Inflammatory macrophage (primary cell): ENCODE results near the gene ARHGAP1.

Experiments used
- DNase-seq, 2 donors: peaks; one replicate each; pipeline ENCODE4 v3.0.0-alpha.2; 2020 to 2022

Gene ARHGAP1

DNA sequence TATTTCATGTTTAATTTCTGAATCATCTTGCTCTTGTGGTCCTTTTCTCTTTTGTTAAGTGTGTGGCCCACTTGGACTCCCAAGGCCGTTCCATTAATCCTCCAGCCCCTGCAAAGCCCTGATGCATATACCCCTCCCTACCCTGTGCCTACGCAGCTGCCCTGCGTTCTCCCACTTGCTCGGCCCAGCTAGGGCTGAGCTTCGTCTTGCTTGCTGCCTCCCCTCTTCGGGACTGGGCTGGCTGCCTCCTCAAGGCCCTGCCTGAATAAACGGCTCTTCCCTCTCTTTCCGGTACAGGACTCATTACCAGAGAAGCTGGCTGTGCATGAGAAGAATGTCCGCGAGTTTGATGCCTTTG is 28.5 kb downstream of the ARHGAP1 start:
- DNase-seq = no peak

DNA sequence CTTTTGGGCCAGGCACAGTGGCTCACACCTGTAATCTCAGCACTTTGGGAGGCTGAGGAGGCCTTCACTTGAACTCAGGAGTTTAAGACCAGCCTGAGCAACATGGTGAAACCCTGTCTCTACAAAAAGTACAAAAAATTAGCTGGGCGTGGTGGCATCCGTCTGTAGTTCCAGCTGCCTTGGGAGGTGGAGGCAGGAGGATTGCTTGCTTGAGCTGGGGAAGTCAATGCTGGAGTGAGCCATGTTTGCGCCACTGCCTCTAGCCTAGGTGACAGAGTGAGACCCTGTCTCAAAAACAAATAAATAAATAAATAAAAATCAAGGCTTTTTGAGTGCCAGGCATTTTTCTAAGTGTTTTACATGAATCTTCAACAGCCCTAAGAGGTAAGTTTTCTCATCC is 29.9 kb downstream of the ARHGAP1 start:
- DNase-seq = peak in 1 of 2 donors; percentile 3

DNA sequence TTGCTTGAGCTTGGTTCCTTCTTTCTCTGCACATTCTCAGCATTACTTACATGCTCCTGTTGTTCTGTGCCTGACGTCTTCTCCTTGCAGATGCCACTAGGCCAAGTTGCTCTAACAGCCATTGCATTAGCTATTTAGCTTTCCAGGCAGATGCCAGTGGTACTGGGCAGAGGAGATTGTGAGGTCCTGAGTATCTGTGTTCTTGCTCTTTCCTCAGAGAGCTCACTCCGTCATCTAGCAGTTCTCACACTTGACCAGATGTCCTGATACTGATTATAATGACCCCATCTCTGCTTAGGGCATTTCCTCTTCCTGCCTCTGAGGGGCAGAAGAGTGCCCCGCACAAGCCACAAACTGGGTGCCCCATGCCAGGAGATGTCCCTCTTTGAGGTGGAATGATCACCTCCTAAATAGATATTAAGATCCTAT is 30.7 kb downstream of the ARHGAP1 start:
- peak; percentile 26 to 40 for DNase-seq

- DNase-seq = no peak
Observed at GRCh38 chr11:46668480-46669085, 31.8 kb downstream of the ARHGAP1 start.

- no peak for DNase-seq
Observed at GRCh38 chr11:46667043-46667481, 33.4 kb downstream of the ARHGAP1 start.

DNA sequence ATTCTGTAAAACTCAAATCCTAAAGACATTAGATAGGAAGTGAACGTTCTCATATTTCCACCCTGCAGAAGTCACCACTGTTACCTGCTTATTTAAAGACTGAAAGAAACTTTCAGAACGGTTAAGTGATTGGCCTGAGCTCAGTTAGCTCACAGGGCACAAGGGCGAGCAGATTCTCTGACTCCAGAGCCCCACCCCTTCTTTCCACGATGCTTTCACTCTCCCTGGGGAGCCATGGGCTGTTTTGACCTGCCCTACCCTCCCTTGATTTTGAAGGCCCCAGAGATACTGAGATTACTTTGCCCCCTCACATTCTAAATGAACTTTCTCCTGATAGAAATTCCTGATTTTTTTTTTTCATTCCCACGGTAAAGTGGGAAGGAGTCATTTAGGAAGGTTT is 33.9 kb downstream of the ARHGAP1 start:
- DNase-seq = no peak

DNA sequence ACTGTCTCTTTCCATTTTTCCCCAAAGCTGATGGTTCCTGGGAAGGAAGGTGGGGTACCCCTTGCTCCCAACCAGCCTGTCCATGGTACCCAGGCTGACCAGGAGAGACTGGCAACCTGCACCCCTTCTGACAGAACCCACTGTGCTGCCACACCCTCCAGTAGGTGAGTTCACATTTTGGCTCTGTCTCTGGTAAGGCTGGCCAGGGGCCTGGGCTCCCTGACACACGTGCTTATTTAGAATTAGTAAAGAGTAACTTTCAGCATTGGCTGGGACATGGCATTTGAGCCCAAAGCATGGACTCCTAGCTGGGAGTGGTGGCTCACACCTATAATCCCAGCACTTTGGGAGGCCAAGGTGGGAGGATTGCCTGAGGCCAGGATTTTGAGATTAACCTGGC is 35.1 kb downstream of the ARHGAP1 start:
- no peak for DNase-seq

DNA sequence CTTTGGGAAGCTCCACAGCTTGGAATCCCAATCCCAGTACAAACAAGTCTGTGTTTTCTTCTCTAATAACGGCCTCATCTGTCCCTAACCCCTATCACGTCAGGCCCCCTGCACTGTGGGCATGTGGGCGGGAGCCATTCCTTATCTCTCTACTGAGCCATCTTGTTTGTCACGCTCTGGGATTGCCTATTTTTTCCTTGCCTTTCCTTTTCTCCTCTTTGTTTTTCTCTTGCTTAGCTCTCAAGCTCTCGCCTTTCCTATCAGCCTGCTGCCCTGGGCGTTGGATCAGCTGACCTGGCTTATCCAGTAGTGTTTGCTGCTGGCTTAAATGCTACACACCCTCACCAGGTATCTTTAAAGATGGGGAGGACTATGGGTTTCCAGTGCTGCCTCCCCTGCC is 35.8 kb downstream of the ARHGAP1 start:
- DNase-seq = no peak

DNA sequence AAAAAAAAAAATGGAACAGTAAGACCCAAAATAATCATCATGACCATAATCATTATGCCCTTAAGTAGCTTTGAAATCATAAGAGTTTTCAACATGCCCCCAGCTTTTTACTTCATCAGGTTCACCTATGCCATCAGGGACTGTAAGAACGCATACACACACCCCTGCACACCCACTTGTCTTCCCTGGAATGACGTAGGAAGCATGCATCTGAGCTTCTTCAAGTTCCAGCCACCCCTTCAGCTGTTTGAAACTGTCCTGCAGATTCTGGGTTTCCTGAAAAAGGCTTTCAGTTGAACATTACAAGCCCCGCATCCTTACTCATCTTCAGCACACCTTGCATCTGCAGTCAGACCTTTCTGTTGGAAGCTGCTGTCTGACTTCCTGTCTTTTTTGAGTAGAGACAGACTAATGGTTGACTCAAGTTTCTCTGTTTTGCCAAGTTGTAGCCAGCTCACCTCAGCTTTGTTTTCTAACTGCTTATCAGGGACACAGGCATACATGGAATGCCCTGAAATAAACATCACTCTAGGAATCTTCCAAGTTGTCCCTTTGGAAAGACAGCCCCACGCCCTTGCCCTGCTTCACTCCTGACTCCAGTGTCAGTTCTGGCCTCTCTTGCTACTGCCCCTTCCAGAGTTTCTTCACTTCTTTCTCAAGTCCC is 37.0 kb downstream of the ARHGAP1 start:
- DNase-seq = no peak

DNA sequence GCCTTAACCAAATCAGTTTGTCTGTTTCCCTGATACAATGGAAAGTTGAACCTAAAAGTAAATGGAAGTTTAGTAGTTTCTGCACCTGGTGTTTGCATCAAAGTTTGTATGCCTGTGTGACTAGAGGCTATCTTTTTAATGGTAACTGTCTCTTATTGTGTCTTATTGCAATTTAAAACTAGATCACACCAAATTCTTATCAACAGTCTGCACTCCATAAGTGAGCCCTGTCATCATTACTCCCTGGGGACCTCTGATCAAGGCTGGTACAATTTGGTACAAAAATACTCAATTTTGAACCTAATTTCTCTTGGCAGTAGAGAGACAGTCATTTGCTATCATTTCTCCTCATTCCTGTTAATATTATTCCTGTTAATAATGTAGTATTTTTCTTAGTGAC is 38.1 kb downstream of the ARHGAP1 start:
- no peak for DNase-seq

DNA sequence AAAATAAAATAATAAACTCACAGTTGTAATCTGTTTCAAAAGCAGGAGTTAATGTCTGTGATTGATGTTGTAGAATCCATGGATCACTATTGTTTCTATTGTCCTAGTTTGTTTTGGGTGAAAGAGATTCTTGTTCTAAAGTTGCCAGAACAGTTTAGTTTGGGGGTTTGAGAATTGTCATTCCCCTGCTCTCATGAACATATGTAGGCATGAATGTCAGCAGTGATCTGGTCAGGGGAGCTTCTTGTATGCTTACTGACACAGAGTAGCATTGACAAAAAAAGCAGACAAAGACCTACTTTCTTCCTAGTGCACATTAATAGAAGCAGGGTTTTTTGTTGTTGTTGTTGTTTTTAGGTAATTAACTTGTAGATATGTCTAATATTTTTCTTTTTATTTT is 38.6 kb downstream of the ARHGAP1 start:
- DNase-seq = no peak

DNA sequence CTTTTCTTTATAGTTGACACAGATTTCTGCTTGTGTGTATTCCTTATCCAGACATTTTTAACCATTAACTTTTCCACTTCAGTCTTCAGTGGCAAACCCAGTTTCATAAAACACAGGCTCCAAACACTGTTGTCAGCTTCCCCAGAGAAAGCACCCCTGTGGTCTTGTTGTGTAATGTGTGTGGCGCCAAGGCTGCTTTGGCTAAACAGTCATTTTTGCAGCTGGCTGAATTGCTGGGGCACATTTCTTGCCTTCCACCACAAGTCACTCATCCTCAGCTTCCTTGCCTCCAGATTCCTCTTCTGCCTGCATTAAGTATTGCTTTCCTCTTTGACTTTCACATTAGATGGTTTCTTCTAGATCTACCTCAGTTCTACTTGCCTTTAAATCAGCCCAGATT is 40.5 kb downstream of the ARHGAP1 start:
- DNase-seq = peak; percentile 30 to 48

DNA sequence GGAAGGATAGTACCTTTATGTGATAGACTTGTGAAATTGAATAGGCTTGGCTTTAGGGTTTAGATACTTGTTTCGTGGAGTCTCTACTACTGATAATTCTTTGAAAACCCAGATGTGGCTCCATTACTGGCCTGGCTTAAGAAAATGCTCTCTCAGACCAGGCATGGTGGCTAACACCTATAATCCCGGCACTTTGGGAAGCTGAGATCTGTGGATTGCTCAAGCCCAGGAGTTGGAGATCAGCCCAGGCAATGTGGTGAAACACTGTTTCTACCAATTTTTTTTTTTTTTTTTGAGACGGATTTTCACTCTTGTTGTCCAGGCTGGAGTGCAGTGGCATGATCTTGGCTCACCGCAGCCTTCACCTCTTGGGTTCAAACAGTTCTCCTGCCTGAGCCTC is 42.2 kb downstream of the ARHGAP1 start:
- DNase-seq = no peak

DNA sequence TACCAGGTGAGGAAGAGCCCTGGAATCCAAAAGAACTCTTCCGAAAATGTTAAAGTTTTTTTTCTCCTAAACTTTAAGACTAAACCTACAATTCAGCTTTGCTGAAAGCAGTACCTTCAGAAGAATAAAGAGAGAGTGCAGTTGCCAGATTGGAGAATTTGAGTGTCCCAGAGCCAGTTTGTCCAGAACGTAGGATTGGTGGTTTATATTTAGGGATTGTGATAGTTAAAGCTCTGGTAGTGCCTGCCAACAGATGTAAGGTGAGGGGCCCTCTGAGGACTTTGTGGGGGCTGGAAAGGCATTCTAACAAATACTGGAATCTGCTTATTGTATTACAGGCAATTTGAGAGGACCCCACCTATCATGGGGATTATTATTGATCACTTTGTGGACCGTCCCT is 43.2 kb downstream of the ARHGAP1 start:
- DNase-seq = no peak

DNA sequence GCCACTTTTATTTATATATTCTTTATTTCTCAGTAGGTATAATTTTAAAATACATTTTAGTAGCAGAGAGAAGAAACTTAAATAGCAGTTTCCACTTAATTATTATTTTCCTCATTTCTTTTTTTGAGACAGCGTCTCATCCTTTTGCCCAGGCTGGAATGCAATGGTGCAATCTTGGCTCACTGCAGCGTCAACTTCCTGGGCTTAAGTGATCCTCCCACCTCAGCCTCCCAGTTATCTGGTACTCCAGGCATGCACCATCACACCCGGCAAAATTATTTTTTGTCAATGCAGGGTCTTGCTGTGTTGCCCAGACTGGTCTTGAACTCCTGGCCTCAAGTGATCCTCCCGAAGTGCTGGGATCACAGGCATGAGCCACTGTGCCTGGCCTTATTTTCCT is 44.8 kb downstream of the ARHGAP1 start:
- DNase-seq = no peak

GRCh38 chr11:46649180-46649738 is 51.2 kb downstream of the ARHGAP1 start:
- no peak for DNase-seq

GRCh38 chr11:46643986-46644385 is 56.4 kb downstream of the ARHGAP1 start:
- DNase-seq = no peak

DNA sequence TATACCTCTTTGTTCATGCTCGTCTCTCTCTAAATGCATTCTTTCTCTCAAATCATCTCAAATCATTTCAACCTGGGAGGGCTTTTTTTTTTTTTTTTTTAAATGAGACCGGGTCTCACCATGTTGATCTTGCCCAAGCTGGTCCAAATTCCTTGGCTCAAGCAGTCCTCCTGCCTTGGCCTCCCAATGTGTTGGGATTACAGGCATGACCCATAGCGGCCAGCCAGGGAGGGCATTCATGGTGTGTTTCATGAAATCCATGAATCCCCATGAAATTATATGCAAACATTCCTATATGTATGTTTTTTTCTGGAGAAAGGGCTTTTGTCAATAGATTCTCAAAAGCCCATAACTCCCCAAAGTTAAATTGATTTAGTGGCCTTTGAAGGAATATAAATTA is 56.9 kb downstream of the ARHGAP1 start:
- DNase-seq = no peak

- DNase-seq = no peak
Observed at GRCh38 chr11:46642627-46643335, 57.6 kb downstream of the ARHGAP1 start.

DNA sequence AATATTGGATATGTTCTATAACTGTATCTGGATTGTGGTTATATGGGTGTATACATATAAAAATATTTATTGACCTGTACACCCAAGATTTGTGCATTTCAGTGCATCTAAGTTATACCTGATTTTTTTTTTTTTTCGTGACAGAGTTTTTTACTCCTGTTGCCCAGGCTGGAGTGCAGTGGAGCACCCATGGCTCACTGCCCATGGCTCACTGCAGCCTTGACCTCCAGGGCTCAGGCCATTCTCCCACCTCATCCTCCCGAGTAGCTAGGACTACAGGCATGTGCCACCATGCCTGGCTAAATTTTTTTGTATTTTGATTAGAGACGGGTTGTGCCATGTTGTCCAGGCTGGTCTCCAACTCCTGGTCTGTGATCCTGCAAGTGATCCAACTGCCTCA is 58.8 kb downstream of the ARHGAP1 start:
- DNase-seq = no peak

- DNase-seq = no peak
Observed at GRCh38 chr11:46640036-46640788, 60.2 kb downstream of the ARHGAP1 start.

- DNase-seq = peak; percentile 29 to 66
Observed at GRCh38 chr11:46639197-46639839, 61.1 kb downstream of the ARHGAP1 start.

GRCh38 chr11:46637546-46637945 is 62.9 kb downstream of the ARHGAP1 start:
- no peak for DNase-seq
